ENCODE measurements around the gene MMP8.
A peak's percentile ranks its signal among the peaks of the same experiment; 100 is the strongest.

The MMP8 gene

GRCh38 chr11:102719620-102720277, 5.0 kb downstream of the MMP8 start:
- DNase-seq, result no peak

GRCh38 chr11:102717280-102717679, 7.5 kb downstream of the MMP8 start:
- no peak for DNase-seq

GRCh38 chr11:102716527-102716926, 8.2 kb downstream of the MMP8 start:
- DNase-seq, result no peak

GRCh38 chr11:102712137-102712536, 12.6 kb downstream of the MMP8 start:
- no peak for DNase-seq

- no peak for DNase-seq
These were observed 15.4 kb downstream of the MMP8 start for GRCh38 chr11:102709201-102709945.

- DNase-seq, result no peak
These were observed 16.1 kb downstream of the MMP8 start for GRCh38 chr11:102708654-102709053.

- no peak for DNase-seq
These were observed 19.1 kb downstream of the MMP8 start, which contains the start of gene MMP27 for GRCh38 chr11:102705626-102706025. Gene MMP27, minus strand, starts transcription at chr11:102705769. Its CDS starts 55 bp downstream, at chr11:102705714.

- no peak for DNase-seq
These were observed 19.9 kb downstream of the MMP8 start for GRCh38 chr11:102704841-102705240.

- DNase-seq, result no peak
These were observed 20.8 kb downstream of the MMP8 start for GRCh38 chr11:102703826-102704493.

GRCh38 chr11:102695201-102695600, 29.6 kb downstream of the MMP8 start:
- no peak for DNase-seq

- DNase-seq, result no peak
These were observed 39.0 kb downstream of the MMP8 start for GRCh38 chr11:102685754-102686153.

GRCh38 chr11:102685338-102685737, 39.4 kb downstream of the MMP8 start:
- DNase-seq, result no peak

GRCh38 chr11:102683277-102683676, 41.5 kb downstream of the MMP8 start:
- DNase-seq, result no peak

GRCh38 chr11:102680945-102681344, 43.8 kb downstream of the MMP8 start:
- no peak for DNase-seq

GRCh38 chr11:102678022-102678421, 46.7 kb downstream of the MMP8 start:
- no peak for DNase-seq

GRCh38 chr11:102676084-102676483, 48.7 kb downstream of the MMP8 start:
- DNase-seq, result no peak

GRCh38 chr11:102669664-102670063, 55.1 kb downstream of the MMP8 start:
- no peak for DNase-seq

- DNase-seq, result peak; percentile 38
These were observed 58.3 kb downstream of the MMP8 start for GRCh38 chr11:102666331-102666957.

- no peak for DNase-seq
These were observed 60.6 kb downstream of the MMP8 start for GRCh38 chr11:102664001-102664752.

GRCh38 chr11:102662607-102663006, 62.1 kb downstream of the MMP8 start:
- DNase-seq, result no peak
